GM21360 (cell line): ENCODE results near the gene DELE1.

ENCODE experiments used
- ATAC-seq: cut with Tn5 transposase; IDR thresholded peaks from one replicate; pipeline ENCODE4 v1.9.1; 2021; ENCODE audit warnings: mild to moderate bottlenecking, moderate library complexity; ENCODE audit not compliant: unreplicated experiment

Gene DELE1

GRCh38 chr5:141989720-141990119 lies 66.0 kb downstream of the DELE1 start:
- ATAC-seq = no peak
